GM18511 (cell line): ENCODE data around the gene DIP2C.
"Not testable (repeated sequence)": the region's sequence is repeated elsewhere in the genome, so short reads cannot be mapped to it uniquely, and the experiment has no call there.

Experiments
- ATAC-seq: cut with Tn5 transposase; IDR thresholded peaks from one replicate; pipeline ENCODE4 v1.9.1; 2021; ENCODE audit warnings: mild to moderate bottlenecking, moderate library complexity; ENCODE audit not compliant: unreplicated experiment

The DIP2C gene

DNA sequence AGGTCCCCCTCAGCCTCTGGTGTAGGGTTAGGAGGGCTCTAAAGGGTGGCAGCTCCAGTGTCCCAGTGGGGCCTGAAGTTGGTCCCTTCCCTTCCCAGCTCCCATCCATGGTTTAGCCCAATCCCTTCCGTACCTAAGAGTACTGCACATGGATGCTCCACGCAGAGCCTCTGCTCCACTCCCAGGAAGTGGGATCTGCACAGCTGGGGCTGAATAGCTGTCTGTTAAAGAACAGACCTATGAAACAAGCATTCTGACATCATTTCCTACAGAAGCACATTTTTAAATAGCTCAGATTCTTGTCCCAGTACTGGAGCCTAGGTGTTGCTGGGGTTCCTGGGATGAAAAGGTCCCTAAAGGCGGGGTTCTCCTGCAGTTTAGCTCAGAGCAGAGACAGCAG, 418.3 kb downstream of the DIP2C start:
- no peak for ATAC-seq

DNA sequence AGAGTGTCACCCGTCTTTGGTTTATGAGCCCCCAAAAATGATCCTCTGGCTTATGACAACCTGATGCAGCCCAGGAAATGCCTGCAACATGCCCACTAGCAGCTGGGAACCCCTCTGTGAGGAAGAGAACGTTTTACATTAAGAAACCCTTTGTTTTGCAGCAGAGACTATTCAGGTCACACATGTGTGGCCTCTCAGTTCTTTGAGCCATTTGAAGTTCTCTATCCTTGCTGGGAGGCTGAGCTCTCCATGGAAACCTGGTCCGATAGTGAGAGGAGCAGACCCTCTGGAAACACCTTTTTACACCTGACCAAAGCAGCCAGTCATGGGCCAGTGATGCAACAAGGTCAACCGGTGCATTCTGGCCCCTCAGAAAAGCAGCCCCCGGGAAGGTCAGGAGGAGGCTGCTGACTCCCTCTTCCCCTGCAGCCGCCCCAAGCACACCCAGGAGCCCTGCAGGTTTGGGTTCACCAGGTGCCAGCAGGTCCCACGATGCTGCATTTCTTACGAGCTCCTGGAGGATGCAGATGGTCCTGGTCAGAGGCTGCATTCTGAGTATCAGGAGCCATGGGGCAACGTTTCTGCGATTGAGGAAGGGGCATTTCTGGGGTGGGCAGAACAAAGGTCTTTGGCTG, 419.9 kb downstream of the DIP2C start:
- no peak for ATAC-seq

DNA sequence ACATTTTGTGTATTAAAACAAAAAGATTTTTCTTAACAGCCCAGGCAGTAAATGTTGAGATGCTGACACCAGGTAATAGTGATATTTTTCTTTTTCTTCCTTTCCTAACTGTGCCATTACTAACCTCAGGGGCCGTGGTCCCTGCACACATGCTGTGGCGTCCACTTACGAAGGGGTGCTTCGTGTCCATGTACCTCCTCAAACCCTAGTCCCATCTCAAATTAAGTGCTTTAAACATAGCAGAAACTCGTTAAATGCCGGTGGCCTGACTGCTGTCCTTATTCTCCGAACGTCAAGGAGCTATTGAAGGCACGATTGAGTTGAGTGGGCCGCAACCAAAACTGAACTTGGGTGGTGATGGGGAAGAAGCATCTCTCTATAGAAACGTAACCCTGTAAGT, 421.8 kb downstream of the DIP2C start:
- no peak for ATAC-seq

DNA sequence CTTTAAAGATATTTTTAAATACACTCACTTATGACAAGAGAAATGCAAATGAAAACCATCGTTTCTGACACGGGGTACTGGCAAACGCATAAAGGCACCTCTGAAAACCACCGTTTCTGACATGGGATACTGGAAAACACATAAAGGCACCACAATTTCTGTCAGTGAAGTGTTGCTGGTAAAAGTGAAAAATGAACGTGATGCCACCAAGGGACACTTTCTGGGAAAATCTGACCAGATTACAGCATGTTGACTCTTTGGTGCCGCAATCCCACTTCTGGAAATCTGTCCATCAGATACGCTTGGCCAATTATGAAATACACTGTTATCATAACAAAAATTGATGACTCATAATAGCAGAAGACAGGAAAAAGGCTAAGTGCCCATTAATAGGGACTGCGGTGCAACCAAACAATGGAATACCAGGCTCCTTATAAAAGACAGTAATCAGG, 422.5 kb downstream of the DIP2C start:
- no peak for ATAC-seq

DNA sequence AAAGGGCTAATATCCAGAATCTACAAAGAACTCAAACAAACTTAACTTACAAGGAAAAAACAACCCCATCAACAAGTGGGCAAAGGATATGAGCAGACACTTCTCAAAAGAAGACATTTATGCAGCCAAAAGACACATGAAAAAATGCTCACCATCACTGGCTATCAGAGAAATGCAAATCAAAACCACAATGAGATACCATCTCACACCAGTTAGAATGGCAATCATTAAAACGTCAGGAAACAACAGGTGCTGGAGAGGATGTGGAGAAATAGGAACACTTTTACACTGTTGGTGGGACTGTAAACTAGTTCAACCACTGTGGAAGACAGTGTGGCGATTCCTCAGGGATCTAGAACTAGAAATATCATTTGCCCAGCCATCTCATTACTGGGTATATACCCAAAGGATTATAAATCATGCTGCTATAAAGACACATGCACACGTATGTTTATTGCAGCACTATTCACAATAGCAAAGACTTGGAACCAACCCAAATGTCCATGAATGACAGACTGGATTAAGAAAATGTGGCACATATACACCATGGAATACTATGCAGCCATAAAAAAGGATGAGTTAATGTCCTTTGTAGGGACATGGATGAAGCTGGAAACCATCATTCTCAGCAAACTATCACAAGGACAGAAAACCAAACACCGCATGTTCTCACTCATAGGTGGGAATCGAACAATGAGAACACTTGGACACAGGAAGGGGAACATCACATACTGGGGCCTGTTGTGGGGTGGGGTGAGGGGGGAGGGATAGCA, 423.5 kb downstream of the DIP2C start:
- ATAC-seq = not testable (repeated sequence)

DNA sequence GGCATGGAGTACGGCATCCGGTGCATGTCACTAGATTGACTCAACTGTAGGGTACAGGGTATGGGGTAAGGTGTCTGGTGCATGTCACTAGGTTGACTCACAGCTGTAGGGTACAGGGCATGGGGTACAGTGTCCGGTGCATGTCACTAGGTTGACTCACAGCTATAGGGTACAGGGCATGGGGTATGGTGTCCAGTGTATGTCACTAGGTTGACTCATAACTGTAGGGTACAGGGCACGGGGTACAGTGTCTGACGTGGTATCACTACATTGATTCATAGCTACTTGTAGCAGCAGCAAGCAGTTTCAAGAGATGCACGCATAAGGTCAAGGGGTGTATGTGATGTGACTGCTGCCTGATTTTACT, 424.4 kb downstream of the DIP2C start:
- not testable (repeated sequence) for ATAC-seq

DNA sequence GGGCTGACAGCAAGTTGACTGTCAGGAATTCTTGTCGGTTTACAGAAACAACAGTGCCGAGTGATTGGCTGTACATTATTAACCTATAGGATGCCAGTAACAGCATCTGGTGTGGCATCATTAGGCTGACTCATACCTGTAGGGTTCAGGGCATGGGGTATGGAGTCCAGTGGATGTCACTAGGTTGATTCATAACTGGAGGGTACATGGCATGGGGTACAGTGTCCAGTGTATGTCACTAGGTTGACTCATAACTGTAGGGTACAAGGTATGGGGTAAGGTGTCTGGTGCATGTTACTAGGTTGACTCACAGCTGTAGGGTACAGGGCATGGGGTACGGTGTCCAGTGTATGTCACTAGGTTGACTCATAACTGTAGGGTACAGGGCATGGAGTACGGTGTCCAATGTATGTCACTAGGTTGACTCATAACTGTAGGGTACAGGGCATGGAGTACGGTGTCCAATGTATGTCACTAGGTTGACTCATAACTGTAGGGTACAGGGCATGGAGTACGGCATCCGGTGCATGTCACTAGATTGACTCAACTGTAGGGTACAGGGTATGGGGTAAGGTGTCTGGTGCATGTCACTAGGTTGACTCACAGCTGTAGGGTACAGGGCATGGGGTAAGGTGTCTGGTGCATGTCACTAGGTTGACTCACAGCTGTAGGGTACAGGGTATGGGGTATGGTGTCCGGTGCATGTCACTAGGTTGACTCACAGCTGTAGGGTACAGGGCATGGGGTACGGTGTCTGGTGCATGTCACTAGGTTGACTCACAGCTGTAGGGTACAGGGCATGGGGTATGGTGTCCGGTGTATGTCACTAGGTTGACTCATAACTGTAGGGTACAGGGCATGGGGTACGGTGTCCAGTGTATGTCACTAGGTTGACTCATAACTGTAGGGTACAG, 425.1 kb downstream of the DIP2C start:
- not testable (repeated sequence) for ATAC-seq

DNA sequence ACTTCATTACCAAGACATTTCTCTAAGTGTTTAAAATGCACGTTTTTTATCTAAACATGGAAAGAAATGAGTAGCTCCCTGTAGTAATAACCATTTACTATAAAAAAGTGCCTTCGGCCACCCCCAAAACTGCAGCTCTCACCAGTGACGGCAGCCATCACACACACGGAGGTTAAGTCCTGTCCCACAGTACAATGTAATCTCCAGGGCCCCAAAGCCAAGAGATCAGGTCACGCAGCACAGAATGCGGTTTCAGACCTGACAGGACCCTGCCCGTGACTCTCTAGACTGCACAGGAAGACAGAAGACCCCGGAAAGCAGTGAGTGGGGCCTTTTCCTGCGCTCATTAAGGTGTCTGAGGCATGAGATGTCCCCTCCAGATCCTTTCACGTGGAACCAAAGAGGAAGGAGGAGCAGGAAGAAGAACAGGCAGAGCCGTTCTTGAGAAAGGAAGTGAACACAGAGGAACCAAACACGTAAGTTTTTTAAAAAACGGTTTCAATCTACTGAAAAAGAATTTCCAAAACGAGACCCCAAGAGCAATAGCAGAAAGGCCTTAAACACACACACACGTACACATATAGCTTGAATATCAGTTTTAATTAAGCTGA, 428.5 kb downstream of the DIP2C start:
- no peak for ATAC-seq

DNA sequence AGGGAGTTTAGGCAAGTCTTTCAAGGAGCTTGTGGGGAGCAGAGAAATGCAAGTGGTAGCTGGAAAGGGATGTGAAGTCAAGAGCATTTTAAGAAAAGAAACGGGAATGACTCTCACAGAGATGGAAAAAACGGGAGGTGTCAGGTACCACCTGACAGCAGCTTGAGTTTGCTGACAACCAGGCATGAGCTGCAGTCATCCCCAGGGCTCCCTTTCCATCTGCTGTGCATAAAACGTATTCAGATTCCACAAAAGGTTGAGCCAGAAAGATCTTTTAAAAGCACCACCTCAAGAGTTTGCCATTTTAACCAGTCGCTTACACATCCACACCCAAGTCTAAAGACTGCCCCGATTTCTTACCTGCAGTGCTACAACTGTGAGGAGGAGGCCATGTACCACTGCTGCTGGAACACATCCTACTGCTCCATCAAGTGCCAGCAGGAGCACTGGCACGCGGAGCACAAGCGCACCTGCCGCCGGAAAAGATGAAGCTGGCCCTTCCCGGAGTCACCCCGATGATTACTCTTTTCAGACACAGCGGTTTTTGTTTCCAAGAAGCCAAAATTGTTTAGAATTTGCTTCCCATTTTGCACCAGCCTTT, 437.4 kb downstream of the DIP2C start:
- no peak for ATAC-seq

DNA sequence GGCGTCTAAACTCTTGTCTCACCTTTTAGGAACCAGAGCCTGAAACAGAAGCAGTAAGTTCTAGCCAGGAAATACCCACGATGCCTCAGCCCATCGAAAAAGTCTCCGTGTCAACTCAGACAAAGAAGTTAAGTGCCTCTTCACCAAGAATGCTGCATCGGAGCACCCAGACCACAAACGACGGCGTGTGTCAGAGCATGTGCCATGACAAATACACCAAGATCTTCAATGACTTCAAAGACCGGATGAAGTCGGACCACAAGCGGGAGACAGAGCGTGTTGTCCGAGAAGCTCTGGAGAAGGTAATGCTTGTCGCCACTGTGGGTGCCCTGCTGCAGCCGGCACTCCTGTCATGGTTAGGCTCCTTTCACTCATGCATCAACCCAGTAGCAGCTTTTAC, 441.2 kb downstream of the DIP2C start:
- ATAC-seq = no peak

DNA sequence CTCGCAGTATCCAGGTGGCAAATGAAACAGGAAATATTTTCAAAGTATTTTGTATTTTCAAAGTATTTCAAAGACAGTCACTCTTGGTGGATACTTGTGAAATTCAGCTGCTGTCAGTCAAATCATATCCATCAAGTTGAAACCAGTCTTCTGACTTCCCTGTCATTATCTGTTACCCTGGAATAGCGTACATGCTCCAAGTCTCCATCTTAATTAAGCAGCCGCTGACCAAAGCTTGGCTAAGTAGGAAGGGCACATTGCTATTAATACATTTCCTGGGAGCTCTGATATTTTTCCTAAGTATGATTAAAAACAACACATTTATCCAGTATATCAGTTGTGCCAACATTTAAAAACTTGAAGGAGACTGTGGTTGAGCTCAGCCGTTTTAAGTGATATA, 442.0 kb downstream of the DIP2C start:
- no peak for ATAC-seq

DNA sequence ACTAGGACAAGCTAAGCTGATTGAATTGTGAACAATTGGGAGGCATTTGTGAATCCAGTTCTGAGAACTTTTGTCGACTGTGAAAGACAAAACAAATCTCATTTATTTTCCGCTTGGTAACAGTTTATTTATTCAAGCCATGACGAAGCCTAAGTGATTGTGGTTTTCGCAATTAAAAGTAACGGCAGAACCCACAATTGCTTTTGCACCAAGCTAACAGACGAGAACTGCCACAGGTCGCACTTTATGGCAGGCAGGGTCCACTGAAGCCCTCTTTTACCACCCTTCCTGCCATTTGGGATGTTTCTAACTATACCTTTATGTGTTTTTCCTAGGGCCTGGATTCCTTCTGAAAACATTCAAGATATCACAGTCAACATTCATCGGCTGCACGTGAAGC, 443.0 kb downstream of the DIP2C start:
- no peak for ATAC-seq

DNA sequence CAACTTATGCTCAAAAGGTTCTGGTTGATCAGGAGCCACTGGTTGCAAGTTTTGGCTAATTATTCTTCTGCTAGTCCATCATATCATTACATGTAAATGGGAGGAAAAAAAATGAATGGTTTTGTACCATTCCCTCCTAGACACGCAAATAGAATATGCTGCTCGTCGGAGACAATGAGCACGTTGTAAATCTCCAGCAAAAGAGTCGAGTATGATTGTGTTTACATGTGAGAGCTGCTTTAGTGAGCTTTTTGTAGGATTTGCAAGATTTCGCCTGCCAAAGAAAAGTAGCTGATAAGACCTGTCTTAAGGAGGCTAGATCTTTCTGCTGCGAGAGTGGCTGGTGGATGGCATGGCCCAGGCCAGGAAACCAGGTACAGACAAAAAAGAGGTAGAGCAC, 445.2 kb downstream of the DIP2C start:
- no peak for ATAC-seq

DNA sequence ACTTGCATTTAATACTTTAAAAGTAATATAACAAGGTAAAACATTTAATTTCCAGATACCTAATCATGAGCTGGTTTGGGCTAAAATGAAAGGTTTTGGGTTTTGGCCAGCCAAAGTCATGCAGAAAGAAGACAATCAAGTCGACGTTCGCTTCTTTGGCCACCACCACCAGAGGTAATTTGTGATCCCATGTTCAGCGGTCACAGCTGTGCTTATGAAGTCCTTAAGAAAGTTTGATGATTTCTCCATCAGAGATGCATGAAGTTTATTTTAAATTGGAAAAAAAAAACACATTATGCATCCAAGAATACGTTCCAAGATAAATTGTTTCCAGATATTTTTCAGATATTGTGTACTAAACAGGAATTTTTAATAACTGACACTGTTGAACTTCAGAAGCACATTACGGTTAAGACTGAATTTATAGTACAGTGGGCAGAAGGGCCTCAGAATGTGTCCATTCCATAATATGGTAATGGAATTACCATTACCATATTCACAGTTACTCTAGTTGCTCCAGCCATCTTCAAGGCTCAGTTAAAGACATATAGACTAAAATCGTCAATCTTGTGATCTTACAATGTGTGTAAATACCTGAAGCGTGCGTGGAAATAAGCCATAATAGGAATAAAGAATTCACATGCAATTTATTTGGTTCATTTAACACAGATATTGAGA, 447.4 kb downstream of the DIP2C start:
- ATAC-seq = no peak

DNA sequence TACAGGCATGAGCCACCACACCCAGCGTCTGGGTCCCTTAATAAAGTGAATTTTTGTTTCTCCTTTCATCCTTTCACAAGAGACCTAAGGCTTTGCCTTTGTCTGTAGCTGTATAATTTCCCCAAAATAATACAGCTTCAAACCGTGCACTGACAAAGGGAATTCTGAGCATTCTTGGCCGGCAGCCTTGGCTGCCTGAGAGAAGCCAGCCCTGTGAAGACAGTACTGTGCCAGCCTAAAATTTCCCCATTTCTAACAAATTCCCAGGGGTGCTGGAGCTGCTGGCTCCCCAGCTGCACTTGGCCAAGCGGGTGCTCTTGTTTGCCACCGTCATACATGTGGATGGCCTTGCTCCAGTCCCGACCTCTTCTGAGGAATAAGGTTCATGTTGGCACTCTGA, 448.0 kb downstream of the DIP2C start:
- ATAC-seq = no peak

DNA sequence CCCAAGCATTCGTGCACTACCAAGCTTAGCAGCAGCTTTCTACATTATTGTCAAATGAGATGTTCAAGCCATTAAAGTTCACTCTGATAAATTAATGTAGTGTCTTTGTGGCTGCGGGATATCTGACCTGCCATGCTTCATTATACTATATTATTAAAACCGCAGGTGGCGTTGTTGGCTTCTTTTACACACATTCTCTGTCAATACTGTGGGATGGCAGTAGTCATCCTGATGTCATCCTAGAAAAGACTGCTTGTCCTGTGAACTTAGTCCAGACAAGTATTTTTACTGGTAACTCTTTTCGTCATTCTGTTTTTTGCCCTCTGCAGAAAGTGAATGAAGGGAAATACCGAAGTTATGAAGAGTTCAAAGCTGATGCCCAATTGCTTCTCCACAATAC, 450.4 kb downstream of the DIP2C start:
- no peak for ATAC-seq

DNA sequence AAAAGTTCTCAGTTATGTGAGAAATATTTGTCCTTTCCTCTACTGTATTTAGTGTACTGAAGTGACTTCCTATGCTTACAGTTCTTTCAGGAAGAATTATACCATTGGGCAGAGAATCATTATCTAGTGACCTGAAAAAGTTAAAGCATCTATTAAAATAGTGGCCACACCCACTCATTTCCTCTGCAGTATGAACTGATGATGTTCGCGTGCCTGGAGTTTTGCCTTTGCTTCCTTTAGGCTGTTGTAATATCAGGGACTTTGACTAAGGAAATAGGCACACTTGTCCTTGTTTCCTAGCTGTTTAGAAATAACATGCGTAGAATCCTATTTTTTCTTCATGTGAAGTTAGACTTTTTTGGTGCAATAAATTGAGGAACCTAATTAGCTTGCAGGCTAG, 453.6 kb downstream of the DIP2C start:
- ATAC-seq = no peak

DNA sequence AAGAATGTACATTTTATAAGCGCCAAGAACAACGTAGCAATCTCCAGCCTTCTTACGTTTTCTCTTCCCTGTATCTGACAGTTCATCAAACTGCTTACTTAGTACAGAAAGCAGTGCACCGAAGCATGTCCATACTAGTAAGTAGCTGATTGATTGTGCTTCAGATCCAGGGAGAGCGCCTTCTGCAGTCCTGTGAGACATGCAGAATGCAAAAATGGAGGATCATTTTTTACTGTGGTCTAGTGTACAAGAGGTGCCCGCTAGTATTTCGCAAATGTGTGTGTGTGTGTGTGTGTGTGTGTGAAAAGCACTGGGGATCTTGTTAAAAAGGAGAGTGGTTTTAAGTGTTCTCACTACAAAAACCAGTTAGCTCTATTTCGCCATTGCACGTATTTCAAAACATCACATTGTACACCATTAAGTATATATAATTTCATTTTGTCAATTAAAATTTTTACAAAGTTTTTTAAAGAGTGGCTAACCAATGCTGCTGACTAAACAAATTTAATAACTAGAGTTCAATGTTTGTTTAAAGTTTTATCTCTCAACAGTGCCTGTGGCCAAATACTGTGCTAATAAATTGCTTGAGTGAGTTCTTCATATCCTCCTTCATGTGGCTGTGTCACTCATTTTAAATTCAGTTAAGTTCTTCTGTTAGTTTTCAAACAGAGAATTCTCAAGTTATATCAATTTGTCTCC, 454.6 kb downstream of the DIP2C start:
- ATAC-seq = no peak

DNA sequence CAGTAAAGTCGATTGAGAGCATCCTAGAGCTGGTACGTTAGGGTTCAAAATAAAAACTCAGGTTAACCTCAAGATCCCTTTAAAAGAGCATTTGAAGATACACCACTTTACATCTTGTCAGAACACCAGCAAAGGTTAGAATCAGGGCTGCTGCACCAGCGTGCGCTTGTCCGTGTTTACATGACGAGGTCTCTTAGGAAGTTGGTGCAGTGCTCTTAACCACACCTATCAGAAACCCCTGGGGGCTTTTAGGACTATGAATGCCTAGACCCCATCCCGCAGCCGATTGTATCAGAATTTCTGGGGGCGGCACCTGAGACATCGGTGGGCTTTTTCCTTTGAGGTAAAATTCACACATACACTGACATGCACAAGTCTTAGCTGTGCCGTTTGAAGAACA, 456.6 kb downstream of the DIP2C start:
- no peak for ATAC-seq

DNA sequence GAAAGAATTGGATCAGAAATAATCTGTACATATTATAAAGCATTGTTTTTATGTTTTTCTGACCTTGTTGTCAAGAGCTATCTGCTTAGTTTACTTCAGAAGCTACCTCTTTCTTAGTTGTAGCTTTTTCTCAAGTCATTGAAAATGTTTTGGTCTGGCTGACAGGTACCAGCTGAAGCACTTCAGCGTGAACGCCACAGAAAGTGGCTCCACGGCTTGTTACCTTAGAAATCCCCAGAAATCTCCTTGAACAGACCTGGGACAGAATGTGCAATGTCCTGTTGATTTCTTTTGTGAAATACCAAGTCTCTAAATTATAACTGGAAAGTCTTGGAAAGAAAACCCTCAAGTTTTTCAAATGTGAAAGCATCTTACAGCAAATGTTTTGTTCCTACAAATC, 457.4 kb downstream of the DIP2C start:
- no peak for ATAC-seq
